ENCODE results near the gene HDGFL2.
"Not testable (repeated sequence)": the region's sequence is repeated elsewhere in the genome, so short reads cannot be mapped to it uniquely, and the experiment has no call there.

HDGFL2 gene

DNA sequence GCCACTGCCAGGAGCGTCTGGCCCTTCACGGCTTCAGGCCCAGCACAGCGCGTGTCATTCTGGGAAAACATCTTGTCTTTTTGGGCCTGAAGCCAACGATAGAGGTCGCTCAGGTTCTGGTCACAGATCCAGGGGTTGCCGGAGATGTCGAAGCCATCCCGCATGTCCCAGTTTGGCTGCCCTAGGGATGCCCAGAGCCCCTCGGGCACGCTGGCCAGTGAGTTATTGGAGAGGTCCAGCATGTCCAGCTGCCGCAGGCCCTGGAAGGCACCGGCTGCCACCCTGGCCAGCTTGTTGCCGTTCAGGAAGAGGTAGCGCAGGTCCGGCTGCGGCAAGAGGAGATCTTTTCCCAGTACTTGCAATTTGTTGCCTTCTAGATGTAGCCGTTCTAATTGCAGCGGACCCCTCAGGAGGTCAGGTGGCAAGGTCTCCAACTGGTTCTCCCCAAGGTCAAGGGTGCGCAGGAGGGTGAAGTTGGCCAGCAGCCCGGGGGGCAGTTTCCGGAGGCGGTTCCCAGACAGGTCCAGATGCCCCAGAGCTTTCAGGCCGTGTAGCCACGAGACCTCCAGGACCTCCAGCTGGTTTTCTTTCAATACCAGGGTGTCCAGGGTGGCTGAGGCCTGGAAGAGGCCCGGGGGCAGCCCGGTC lies 66.0 kb downstream of the HDGFL2 start:
- DNase-seq = no peak

- no peak for DNase-seq
Measured at GRCh38 chr19:4538601-4538954, 66.5 kb downstream of the HDGFL2 start.

GRCh38 chr19:4539169-4539692 lies 67.1 kb downstream of the HDGFL2 start:
- DNase-seq = no peak

- DNase-seq = no peak
Measured at GRCh38 chr19:4539693-4540581, 67.8 kb downstream of the HDGFL2 start, which contains the start of gene LRG1. LRG1 (minus strand) TSS chr19:4540036; CDS start chr19:4540013, 23 bp downstream.

DNA sequence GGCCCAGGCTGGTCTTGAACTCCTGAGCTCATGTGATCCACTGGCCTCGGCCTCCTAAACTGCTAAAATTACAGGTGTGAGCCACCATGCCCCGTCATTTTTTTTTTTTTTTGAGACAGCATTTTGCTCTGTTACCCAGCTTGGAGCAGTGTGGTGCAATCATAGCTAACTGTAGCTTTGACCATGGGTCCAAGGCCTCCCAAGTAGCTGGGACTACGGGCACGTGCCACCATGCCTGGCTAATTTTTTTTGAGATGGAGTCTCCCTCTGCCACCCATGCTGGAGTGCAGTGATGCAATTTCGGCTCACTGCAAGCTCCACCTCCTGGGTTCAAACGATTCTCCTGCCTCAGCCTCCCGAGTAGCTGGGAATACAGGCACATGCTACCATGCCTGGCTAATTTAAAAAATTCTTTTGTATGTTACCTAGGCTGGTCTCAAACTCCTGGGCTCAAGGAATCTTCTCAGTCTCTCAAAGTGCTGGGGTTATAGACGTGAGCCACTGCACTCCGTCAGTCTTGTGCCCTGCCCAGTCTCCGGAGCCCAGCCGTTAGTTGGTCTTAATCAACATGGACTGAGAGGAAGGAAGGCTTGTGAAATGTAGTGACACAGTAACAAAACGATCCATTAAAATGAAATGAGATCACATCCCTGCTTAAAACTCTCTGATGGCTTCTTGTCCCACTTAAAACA lies 69.2 kb downstream of the HDGFL2 start:
- DNase-seq = no peak

DNA sequence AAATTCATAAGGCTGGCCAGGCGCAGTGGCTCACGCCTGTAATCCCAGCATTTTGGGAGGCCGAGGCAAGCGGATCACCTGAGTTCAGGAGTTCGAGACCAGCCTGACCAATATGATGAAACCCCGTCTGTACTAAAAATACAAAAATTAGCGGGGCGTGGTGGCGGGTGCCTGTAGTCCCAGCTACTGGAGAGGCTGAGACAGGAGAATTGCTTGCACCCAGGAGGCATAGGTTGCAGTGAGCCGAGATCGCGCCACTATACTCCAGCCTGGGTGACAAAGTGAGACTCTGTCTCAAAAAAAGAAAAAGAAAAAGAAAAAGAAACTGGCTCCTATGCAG lies 69.7 kb downstream of the HDGFL2 start:
- DNase-seq = not testable (repeated sequence)

DNA sequence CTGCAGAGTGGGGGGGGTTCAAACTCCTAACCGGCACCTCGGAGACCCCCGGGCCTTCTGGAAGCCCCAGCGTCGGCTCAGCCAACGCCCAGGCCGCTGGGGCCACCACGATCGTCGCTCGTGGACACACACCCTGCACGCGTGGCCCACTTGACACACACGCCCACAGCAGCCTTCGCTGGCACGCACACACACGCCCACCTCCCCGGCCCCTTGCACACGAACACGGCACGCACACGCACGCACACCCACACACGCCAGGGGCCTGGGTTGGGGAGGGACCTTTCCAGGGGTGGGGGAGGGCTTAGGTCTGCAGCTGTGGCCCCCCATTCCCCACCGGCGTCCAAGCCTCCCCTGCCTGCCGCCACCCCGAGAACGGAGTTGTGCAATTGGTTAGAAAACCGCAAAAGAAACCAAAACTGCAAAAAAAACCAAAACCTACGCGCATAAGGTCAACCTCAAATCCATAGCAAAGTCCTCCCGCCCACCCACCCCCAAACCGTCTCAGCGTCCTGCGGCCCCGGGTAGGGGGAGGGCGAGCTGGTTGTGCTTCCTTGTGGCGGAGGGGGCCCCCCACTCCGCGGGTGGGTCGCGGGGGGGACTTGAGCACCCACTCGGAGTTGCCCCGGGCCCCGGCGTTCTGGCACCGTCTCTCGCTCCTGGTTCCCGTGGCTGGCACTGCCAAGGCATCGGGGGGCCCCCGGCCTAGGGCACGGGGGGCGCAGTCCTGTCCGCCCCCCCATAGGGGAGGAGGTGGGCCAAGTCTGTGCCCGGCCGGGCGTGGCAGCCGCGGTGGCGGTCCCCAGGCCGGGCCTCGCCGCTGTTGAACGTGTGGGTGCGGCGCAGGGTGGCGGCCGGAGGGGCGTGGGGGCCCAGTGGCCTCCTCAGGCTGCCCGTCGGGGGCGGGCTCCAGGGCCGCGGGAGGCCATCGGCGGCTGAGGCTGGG lies 71.1 kb downstream of the HDGFL2 start:
- DNase-seq = no peak

GRCh38 chr19:4543842-4544647 lies 71.9 kb downstream of the HDGFL2 start:
- no peak for DNase-seq

GRCh38 chr19:4547303-4548237 lies 75.5 kb downstream of the HDGFL2 start:
- DNase-seq = no peak

DNA sequence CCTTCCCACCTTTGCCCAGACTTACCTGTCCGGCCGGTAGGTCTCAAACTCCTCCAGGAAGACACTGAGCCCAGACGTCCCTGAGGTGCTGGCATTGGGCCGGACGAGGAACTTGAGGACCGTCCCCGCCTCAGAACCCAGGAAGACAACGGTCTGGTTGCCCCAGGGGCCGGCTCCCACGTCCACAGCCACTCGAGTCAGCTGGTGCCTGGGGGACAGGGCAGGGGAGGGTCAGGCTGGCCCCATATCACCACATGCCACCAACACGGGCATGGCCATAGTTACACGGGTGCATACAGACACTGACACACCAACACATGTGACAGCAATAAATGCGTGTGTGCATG lies 76.1 kb downstream of the HDGFL2 start:
- no peak for DNase-seq

GRCh38 chr19:4550018-4550417 lies 77.9 kb downstream of the HDGFL2 start:
- DNase-seq = no peak

GRCh38 chr19:4550479-4551050 lies 78.5 kb downstream of the HDGFL2 start:
- DNase-seq = no peak

Data from SIG-M5 (cell line).